HEK293 (cell line): Measurements from ENCODE around the gene CD86.

Source experiments
- CTCF ChIA-PET: fragments of 350-600 bp; formaldehyde crosslinking; extraction: SDS; loops from one replicate; lab custom pipeline; 2021; ENCODE audit warnings: antibody characterized with exemption; lab: Yijun Ruan, JAX
- POLR2A ChIA-PET: fragments of 300-600 bp; formaldehyde crosslinking; extraction: SDS; loops from one replicate; lab custom pipeline; 2020; ENCODE audit warnings: antibody characterized with exemption, inconsistent platforms; lab: Yijun Ruan, JAX
- H3K27ac ChIP-seq: fragments of 200-500 bp; sonication (Bioruptor generic); 2 replicates; pipeline ENCODE4 v1.5.1; 2014; ENCODE audit warnings: low read depth, low read length, control low read depth, inconsistent platforms; ENCODE audit errors: extremely low read depth
- H3K36me3 ChIP-seq, 2 experiments: fragments of 200-500 bp in 1 of 2; sonication (Bioruptor generic) in 1 of 2; 1 replicate in 1 of 2; 2 replicates in 1 of 2; pipeline ENCODE4 v1.5.1; 2014 to 2017; ENCODE audit warnings: inconsistent platforms in 2 of 2, low read length in 2 of 2; ENCODE audit not compliant: control insufficient read depth in 2 of 2, insufficient read depth in 1 of 2
- H3K4me1 ChIP-seq: fragments of 200-500 bp; sonication (Bioruptor generic); 2 replicates; pipeline ENCODE4 v1.5.1; 2014; ENCODE audit warnings: mild to moderate bottlenecking, low read length, inconsistent platforms; ENCODE audit not compliant: control insufficient read depth, insufficient read depth
- H3K4me3 ChIP-seq: 2 replicates; pipeline ENCODE4 v1.5.1; 2011; ENCODE audit warnings: low read depth, mild to moderate bottlenecking, control low read depth, low read length, moderate library complexity
- H3K9me3 ChIP-seq: fragments of 200-500 bp; sonication (Bioruptor generic); 2 replicates; pipeline ENCODE4 v1.5.1; 2014; ENCODE audit warnings: low read depth, low read length, inconsistent platforms; ENCODE audit not compliant: control insufficient read depth, insufficient read depth
- ATF2 ChIP-seq: fragments of 450-650 bp; formaldehyde crosslinking; IDR thresholded peaks from 2 replicates; pipeline ENCODE4 v1.5.1; 2016; ENCODE audit warnings: missing biosample characterization, missing genetic modification characterization, low read depth
- BCL6B ChIP-seq: fragments of 450-650 bp; formaldehyde crosslinking; IDR thresholded peaks from 2 replicates; pipeline ENCODE4 v1.5.1; 2017; ENCODE audit warnings: missing biosample characterization, missing genetic modification characterization
- GLI2 ChIP-seq: fragments of 450-650 bp; formaldehyde crosslinking; IDR thresholded peaks from 2 replicates; pipeline ENCODE4; 2017; ENCODE audit warnings: missing biosample characterization, missing genetic modification characterization, low read depth, borderline replicate concordance
- GLIS2 ChIP-seq: fragments of 450-650 bp; formaldehyde crosslinking; IDR thresholded peaks from 2 replicates; pipeline ENCODE4 v1.5.1; 2016; ENCODE audit warnings: missing biosample characterization, missing genetic modification characterization
- KLF8 ChIP-seq: fragments of 450-650 bp; formaldehyde crosslinking; IDR thresholded peaks from 2 replicates; pipeline ENCODE4 v1.5.1; 2016; ENCODE audit warnings: missing biosample characterization, missing genetic modification characterization
- PRDM1 ChIP-seq: fragments of 450-650 bp; formaldehyde crosslinking; IDR thresholded peaks from 2 replicates; pipeline ENCODE4; 2016; ENCODE audit warnings: missing biosample characterization, missing genetic modification characterization
- SETDB1 ChIP-seq: IDR thresholded peaks from one replicate; pipeline ENCODE4 v1.6.1; 2017; ENCODE audit warnings: mild to moderate bottlenecking, low read length, moderate library complexity, mixed read lengths; ENCODE audit not compliant: insufficient read length
- ZBTB21 ChIP-seq: fragments of 450-650 bp; formaldehyde crosslinking; IDR thresholded peaks from 2 replicates; pipeline ENCODE4 v1.5.1; 2017; ENCODE audit warnings: missing biosample characterization, missing genetic modification characterization
- ZBTB6 ChIP-seq: fragments of 450-650 bp; formaldehyde crosslinking; IDR thresholded peaks from 2 replicates; pipeline ENCODE4 v1.5.1; 2017; ENCODE audit warnings: missing biosample characterization, missing genetic modification characterization
- ZFP41 ChIP-seq: fragments of 450-650 bp; formaldehyde crosslinking; IDR thresholded peaks from 2 replicates; pipeline ENCODE4 v1.5.1; 2016; ENCODE audit warnings: missing biosample characterization, missing genetic modification characterization, borderline replicate concordance
- ZNF114 ChIP-seq: fragments of 450-650 bp; formaldehyde crosslinking; IDR thresholded peaks from 2 replicates; pipeline ENCODE4 v1.5.0; 2017; ENCODE audit warnings: missing biosample characterization, missing genetic modification characterization
- ZNF174 ChIP-seq: fragments of 450-650 bp; formaldehyde crosslinking; IDR thresholded peaks from 2 replicates; pipeline ENCODE4 v1.5.0; 2017; ENCODE audit warnings: missing biosample characterization, mild to moderate bottlenecking, missing genetic modification characterization
- ZNF2 ChIP-seq: fragments of 450-650 bp; formaldehyde crosslinking; IDR thresholded peaks from 2 replicates; pipeline ENCODE4 v1.5.1; 2016; ENCODE audit warnings: missing biosample characterization, missing genetic modification characterization
- ZNF214 ChIP-seq: fragments of 450-650 bp; formaldehyde crosslinking; IDR thresholded peaks from 2 replicates; pipeline ENCODE4 v1.5.1; 2017; ENCODE audit warnings: missing biosample characterization, mild to moderate bottlenecking, missing genetic modification characterization, borderline replicate concordance
- ZNF221 ChIP-seq: fragments of 450-650 bp; formaldehyde crosslinking; IDR thresholded peaks from 2 replicates; pipeline ENCODE4 v1.5.1; 2017; ENCODE audit warnings: missing biosample characterization, missing genetic modification characterization, borderline replicate concordance
- ZNF223 ChIP-seq: fragments of 450-650 bp; formaldehyde crosslinking; IDR thresholded peaks from 2 replicates; pipeline ENCODE4 v1.5.1; 2016; ENCODE audit warnings: missing biosample characterization, missing genetic modification characterization
- ZNF280C ChIP-seq: fragments of 450-650 bp; formaldehyde crosslinking; IDR thresholded peaks from 2 replicates; pipeline ENCODE4 v1.5.1; 2016; ENCODE audit warnings: missing biosample characterization, missing genetic modification characterization
- ZNF280D ChIP-seq: fragments of 450-650 bp; formaldehyde crosslinking; IDR thresholded peaks from 2 replicates; pipeline ENCODE4 v1.5.1; 2016; ENCODE audit warnings: missing biosample characterization, missing genetic modification characterization
- ZNF350 ChIP-seq: fragments of 450-650 bp; formaldehyde crosslinking; IDR thresholded peaks from 2 replicates; pipeline ENCODE4 v1.5.0; 2017; ENCODE audit warnings: missing biosample characterization, mild to moderate bottlenecking, missing genetic modification characterization
- ZNF354C ChIP-seq: fragments of 450-650 bp; formaldehyde crosslinking; IDR thresholded peaks from 2 replicates; pipeline ENCODE4 v1.5.1; 2016; ENCODE audit warnings: missing biosample characterization, missing genetic modification characterization, low read depth, borderline replicate concordance
- ZNF600 ChIP-seq: fragments of 450-650 bp; formaldehyde crosslinking; IDR thresholded peaks from 2 replicates; pipeline ENCODE4 v1.5.1; 2016; ENCODE audit warnings: missing biosample characterization, missing genetic modification characterization
- ZNF610 ChIP-seq: fragments of 450-650 bp; formaldehyde crosslinking; IDR thresholded peaks from 2 replicates; pipeline ENCODE4 v1.5.1; 2016; ENCODE audit warnings: missing biosample characterization, missing genetic modification characterization, borderline replicate concordance
- ZNF626 ChIP-seq: fragments of 450-650 bp; sonication (Bioruptor Pico); formaldehyde crosslinking; IDR thresholded peaks from 2 replicates; pipeline ENCODE4 v1.5.1; 2018; ENCODE audit warnings: missing biosample characterization, missing genetic modification characterization, inconsistent platforms
- ZNF707 ChIP-seq: fragments of 450-650 bp; formaldehyde crosslinking; IDR thresholded peaks from 2 replicates; pipeline ENCODE4 v1.5.1; 2016; ENCODE audit warnings: missing biosample characterization, missing genetic modification characterization
- ZNF747 ChIP-seq: fragments of 450-650 bp; formaldehyde crosslinking; IDR thresholded peaks from 2 replicates; pipeline ENCODE4 v1.5.1; 2016; ENCODE audit warnings: missing biosample characterization, missing genetic modification characterization

The CD86 gene

GRCh38 chr3:122032531-122032930 is 22.6 kb upstream of the CD86 start:
- Histone ChIP-seq H3K27ac (no peak overlapping the region), H3K9me3 (no peaks in the 10 kb centered on the region), H3K4me1 (no peaks in the 10 kb centered on the region), H3K36me3 (no peaks in the 10 kb centered on the region), H3K4me3 (no peak overlapping the region)
- ChIA-PET POLR2A (no interaction called here), CTCF (no interaction called here)
- TF ChIP-seq ZNF350 (tag by site-specific recombination), result no peak
- TF ChIP-seq ZNF600 (tag by site-specific recombination), result no peak
- no peak for TF ChIP-seq ZNF280C (tag by site-specific recombination)
- no peak for TF ChIP-seq ZNF707 (tag by site-specific recombination)
- TF ChIP-seq ZNF2 (tag by site-specific recombination), result no peak
- no peak for TF ChIP-seq GLIS2 (tag by site-specific recombination)
- no peak for TF ChIP-seq ZNF626
- no peak for TF ChIP-seq ZBTB21 (tag by site-specific recombination)
- no peak for TF ChIP-seq KLF8
- no peak for TF ChIP-seq BCL6B (tag by site-specific recombination)
- no peak for TF ChIP-seq ZNF280D
- TF ChIP-seq ZNF747, result no peak
- TF ChIP-seq ZNF221, result no peak
- TF ChIP-seq ZFP41 (tag by site-specific recombination), result no peak
- TF ChIP-seq SETDB1, result no peak
- no peak for TF ChIP-seq ATF2

- TF ChIP-seq ZNF280D (no peak), PRDM1 (tag by site-specific recombination) (no peak), ZNF354C (no peak), ZNF114 (tag by site-specific recombination) (no peak), ZNF174 (no peak), ZNF223 (tag by site-specific recombination) (no peak), ZNF610 (tag by site-specific recombination) (no peak), GLI2 (tag by site-specific recombination) (no peak), ZNF214 (tag by site-specific recombination) (no peak), ZBTB6 (no peak)
- H3K4me1 ChIP-seq, result no peaks in the 10 kb centered on the region
- CTCF ChIA-PET, result no interaction called here
Measured at GRCh38 chr3:122033023-122033422, 22.1 kb upstream of the CD86 start.

More at GRCh38 chr3:122033023-122033422, 22.1 kb upstream of the CD86 start:
- H3K4me3 ChIP-seq, result no peak overlapping the region
- POLR2A ChIA-PET, result no interaction called here
- no peaks in the 10 kb centered on the region for H3K36me3 ChIP-seq
- H3K9me3 ChIP-seq, result no peaks in the 10 kb centered on the region
- H3K27ac ChIP-seq, result no peak overlapping the region
